Measurements from ENCODE around the gene MVB12B. TPM values are rescaled to one million over a fixed set of nuclear protein-coding genes. Genes with fewer than 3 reads are reported as not detected.

MVB12B gene
- total and polyA plus RNA-seq, 9 donors: 7.0 to 23.1 (median 17.8) TPM

DNA sequence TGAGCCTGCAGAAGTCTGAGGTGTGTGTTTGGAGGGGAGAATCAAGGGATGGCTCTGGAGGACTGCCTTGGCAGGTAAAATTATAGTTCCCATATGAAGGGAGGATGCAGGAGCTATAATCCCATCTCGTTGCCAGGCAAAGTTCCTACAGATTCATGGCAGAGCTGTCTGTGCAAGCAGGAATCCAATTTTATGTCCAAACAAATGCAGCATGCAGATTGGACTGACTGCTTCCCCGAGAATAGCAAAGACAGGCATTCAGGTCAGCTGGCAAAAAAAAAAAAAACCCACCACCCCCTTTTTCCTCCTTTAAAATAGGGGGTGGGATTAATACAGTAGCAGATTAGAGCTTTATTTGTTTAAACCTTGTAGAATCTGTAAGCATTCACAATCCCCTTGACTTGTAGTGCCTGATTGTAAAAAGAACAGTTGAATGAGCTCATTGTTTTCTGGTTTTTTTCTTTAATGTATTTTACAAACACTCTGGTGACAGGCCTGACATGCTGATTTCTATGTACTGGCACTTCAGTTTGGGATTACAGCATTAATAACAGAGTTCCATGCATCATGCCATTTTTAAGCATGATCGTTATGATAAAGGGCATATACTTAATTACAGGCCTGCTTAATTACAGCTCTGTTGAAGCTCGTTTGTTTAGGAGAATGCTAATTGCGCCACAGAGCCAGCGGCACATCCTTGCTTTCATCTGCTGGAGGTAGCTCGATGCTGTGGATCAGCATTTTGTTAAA lies 145.7 kb downstream of the MVB12B start:
- Histone ChIP-seq H3K27ac (peak overlapping the region in 1 of 2 donors; percentile 78), H3K4me1 (ENCODE audit: insufficient read depth) (peaks cover 17% of the 10 kb centered on the region), H3K27me3 (no peaks in the 10 kb centered on the region), H3K4me3 (no peak overlapping the region), H3K9me3 (no peaks in the 10 kb centered on the region), H3K36me3 (no peaks in the 10 kb centered on the region)
- no peak for DNase-seq
- 65 to 76% (median 66%) methylated on average over 7 of the region's 7 CpGs for WGBS, 3 donors
- TF ChIP-seq EP300 (IDR thresholded peaks at IDR 0.05) (no peak), POLR2A (IDR thresholded peaks at IDR 0.05) (no peak)
- TF ChIP-seq, protein P1, sequence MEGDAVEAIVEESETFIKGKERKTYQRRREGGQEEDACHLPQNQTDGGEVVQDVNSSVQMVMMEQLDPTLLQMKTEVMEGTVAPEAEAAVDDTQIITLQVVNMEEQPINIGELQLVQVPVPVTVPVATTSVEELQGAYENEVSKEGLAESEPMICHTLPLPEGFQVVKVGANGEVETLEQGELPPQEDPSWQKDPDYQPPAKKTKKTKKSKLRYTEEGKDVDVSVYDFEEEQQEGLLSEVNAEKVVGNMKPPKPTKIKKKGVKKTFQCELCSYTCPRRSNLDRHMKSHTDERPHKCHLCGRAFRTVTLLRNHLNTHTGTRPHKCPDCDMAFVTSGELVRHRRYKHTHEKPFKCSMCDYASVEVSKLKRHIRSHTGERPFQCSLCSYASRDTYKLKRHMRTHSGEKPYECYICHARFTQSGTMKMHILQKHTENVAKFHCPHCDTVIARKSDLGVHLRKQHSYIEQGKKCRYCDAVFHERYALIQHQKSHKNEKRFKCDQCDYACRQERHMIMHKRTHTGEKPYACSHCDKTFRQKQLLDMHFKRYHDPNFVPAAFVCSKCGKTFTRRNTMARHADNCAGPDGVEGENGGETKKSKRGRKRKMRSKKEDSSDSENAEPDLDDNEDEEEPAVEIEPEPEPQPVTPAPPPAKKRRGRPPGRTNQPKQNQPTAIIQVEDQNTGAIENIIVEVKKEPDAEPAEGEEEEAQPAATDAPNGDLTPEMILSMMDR (IDR thresholded peaks at IDR 0.05): no peak
- intact Hi-C loops (cut with DNase I): no loop called here

DNA sequence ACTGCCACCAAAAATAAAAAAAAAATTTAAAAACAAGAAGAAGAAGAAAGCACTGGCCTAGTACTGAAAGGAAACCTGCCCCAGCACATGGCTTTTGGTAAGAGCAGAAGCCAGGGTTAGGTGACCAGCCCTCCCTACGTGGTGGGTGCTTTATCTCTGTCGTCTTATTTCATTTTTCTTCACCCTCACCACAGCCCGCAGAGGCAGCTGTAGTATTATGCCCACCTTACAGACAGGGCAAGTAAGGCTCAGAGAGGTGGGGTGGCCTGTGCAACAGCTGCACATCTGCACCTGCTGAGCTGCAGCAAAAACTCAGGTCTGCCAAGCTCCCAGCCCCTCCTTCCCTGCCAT lies 146.3 kb downstream of the MVB12B start:
- Histone ChIP-seq H3K9me3 (no peaks in the 10 kb centered on the region), H3K27ac (no peak overlapping the region), H3K4me1 (ENCODE audit: insufficient read depth) (peaks cover 17% of the 10 kb centered on the region), H3K27me3 (no peaks in the 10 kb centered on the region), H3K4me3 (no peak overlapping the region), H3K36me3 (no peaks in the 10 kb centered on the region)
- TF ChIP-seq EP300 (IDR thresholded peaks at IDR 0.05) (no peak), POLR2A (IDR thresholded peaks at IDR 0.05) (no peak)
- TF ChIP-seq, protein P1 (IDR thresholded peaks at IDR 0.05): no peak
- WGBS, 3 donors: 83 to 97% (median 95%) methylated on average over 3 of the region's 3 CpGs
- DNase-seq: no peak
- intact Hi-C loops (cut with DNase I): no loop called here

DNA sequence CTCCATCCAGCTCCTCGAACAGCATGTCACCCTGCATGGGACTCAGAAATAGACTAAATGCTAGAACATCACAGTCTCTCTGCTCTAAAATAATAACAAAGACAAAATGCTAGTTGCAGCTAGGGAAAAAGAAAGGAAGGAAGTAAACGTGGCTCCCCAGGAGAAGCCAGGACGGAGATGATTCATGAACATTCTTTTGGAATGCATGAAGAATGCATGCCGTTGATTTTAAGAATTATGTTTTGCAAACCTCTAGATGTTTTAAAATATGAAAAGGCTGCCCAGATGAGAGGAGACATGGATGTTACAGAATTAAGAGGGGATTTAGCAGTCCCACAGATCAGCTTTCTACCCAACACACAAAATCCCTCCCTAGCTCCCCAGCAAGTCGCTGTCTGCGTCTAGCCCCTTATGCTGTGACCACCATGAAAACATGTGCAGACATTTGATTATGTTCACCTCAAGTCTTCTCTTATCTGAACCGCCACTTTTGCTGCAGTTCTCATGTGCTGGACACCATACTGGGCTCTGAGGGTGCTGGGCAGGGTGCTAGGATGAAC lies 147.7 kb downstream of the MVB12B start:
- Histone ChIP-seq H3K27me3 (no peaks in the 10 kb centered on the region), H3K4me3 (no peak overlapping the region), H3K36me3 (no peaks in the 10 kb centered on the region), H3K9me3 (no peaks in the 10 kb centered on the region), H3K4me1 (ENCODE audit: insufficient read depth) (peaks cover 14% of the 10 kb centered on the region), H3K27ac (no peak overlapping the region)
- WGBS, 3 donors: 32 to 47% (median 43%) methylated on average over 7 of the region's 7 CpGs
- no peak for DNase-seq
- intact Hi-C loops (cut with DNase I): no loop called here
- TF ChIP-seq POLR2A (IDR thresholded peaks at IDR 0.05) (no peak), EP300 (IDR thresholded peaks at IDR 0.05) (no peak)
- TF ChIP-seq, protein P1 (IDR thresholded peaks at IDR 0.05): no peak

DNA sequence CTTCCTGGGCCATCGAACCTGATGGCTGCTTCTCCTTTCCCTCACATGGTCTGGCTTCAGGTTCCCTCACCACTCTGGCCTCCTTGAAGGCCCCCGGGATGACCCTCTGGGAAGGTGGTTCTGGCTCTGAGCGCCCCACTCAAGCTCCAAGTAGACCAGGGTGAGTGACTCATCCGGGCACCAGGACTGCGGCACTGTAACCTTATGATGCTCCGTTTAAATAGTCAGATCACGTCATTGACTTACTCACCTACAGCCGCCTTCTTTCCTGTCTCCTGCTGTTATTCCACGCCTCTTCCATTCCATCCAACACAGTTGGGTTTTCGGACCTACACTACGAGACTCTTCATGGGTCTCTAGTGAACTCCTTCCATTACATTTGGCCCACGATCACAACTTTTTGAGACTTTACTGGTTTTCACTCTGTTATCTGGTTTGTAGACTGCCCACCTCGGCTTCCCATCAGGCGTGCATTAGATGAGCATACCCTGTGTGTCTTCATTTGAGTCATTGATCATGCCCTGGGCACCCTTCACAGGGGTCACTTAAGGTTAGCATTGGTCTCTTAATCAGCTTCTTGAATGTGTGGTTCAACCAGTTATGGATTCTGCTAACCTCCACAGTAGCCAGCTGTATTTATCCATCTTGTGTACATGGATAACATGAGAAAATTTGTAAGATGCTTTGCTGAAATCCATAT lies 148.3 kb downstream of the MVB12B start:
- TF ChIP-seq EP300 (IDR thresholded peaks at IDR 0.05) (no peak), POLR2A (IDR thresholded peaks at IDR 0.05) (no peak)
- TF ChIP-seq, protein P1 (IDR thresholded peaks at IDR 0.05): no peak
- DNase-seq: no peak
- WGBS, 3 donors: 95 to 98% (median 97%) methylated on average over 14 of the region's 14 CpGs

More for the DNA sequence above, 148.3 kb downstream of the MVB12B start:
- Histone ChIP-seq H3K4me3 (no peak overlapping the region), H3K4me1 (ENCODE audit: insufficient read depth) (peaks cover 14% of the 10 kb centered on the region), H3K9me3 (no peaks in the 10 kb centered on the region), H3K36me3 (no peaks in the 10 kb centered on the region), H3K27ac (no peak overlapping the region), H3K27me3 (no peaks in the 10 kb centered on the region)
- intact Hi-C loops (cut with DNase I): no loop called here
